ENCODE results near the gene SND1.
A peak's percentile ranks its signal among the peaks of the same experiment; 100 is the strongest.

SND1 gene

DNA sequence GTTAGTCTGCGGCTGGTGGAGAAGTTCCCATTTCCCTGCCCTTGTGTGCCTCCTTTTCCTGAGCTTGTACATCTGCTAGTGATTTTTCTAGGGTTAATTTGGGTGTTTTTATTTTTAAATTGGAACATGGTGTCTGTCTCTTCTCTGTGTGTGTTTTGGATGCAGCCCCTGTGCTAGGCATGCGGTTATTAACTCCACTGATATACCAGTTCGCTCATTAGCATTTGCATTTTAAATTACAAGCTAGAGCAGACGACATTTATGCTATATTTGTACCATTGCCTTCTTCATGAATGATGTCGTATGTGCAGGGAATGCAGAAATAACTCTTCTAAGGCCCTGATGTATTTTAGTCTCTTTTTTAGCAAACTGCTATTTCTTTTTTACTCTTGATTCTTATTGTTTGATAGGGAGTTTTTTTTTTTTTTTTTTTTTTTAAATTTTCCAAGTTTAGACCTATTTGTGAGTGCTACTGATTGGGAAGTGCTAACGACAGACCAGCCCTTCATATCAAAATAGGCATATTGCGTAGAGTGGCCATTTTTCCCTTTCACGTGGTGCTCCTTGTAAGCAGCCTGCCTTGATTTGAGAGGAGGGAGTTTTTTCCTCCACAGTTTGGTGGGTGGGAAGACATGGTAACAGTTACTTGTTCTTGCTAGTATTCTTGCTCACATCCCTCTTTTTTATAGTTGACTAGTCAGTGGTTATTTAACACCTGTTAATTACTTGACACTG, 289.6 kb downstream of the SND1 start:
- in situ Hi-C loops (cut with HindIII; ENCODE audit: low sequenced_read_pairs): no loop called here
- no peak overlapping the region for H3K4me3 ChIP-seq (ENCODE audit: low read depth, low read length)
- TF ChIP-seq, protein P1, sequence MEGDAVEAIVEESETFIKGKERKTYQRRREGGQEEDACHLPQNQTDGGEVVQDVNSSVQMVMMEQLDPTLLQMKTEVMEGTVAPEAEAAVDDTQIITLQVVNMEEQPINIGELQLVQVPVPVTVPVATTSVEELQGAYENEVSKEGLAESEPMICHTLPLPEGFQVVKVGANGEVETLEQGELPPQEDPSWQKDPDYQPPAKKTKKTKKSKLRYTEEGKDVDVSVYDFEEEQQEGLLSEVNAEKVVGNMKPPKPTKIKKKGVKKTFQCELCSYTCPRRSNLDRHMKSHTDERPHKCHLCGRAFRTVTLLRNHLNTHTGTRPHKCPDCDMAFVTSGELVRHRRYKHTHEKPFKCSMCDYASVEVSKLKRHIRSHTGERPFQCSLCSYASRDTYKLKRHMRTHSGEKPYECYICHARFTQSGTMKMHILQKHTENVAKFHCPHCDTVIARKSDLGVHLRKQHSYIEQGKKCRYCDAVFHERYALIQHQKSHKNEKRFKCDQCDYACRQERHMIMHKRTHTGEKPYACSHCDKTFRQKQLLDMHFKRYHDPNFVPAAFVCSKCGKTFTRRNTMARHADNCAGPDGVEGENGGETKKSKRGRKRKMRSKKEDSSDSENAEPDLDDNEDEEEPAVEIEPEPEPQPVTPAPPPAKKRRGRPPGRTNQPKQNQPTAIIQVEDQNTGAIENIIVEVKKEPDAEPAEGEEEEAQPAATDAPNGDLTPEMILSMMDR (IDR thresholded peaks at IDR 0.05; ENCODE audit: low read depth, low read length, missing control alignments): no peak
- no peak for DNase-seq (ENCODE audit: low read depth)

DNA sequence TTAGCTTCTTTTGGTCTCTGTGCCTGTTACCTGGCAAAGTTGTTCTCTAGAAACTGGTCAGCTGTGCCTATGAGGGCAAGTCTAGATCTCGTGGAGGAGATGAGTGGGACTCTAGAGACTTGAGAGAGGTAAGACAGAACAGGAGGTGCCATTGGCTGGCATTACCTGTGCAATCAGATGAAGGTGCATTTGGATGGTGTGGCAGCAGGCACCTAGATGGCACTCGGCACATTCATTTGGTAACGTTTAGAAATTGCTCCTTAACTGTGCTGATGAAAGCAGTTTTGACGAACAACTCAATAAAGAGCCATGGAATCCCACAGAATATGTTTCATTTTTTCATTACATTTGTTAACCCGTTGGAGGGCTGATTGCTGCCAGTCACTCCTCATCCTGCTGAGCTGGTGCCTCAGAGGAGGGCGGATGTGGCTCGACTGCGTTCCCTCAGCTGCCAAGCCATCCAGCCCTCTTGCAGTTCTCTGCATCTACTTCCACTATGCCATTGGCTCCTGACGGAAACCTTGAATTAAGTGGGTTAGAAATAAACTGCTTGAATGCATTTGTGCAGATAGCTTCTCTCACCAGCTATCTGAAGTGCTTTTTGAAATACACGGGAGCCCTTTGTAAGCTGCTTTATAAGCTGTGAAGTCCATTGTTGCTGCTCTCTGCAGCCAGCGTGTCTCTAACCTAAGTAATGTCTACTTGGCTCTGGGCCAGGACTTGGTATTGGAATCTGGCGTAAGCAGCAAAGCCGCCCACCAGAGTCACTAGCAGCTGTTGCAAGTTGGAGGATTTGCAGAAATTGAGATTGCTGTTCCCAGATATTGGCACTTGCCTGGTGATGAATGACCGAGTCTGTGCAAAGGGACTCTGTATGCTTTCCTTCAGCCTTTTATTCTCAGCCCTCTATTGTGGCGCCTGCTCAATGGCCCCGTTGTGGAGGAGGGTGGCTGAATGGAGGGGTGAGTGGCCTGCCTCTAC, 291.8 kb downstream of the SND1 start:
- DNase-seq (ENCODE audit: low read depth): peak; percentile 76
- in situ Hi-C loops (cut with HindIII; ENCODE audit: low sequenced_read_pairs): no loop called here
- H3K4me3 ChIP-seq (ENCODE audit: low read depth, low read length): no peak overlapping the region
- TF ChIP-seq, protein P1 (IDR thresholded peaks at IDR 0.05; ENCODE audit: low read depth, low read length, missing control alignments): no peak

DNA sequence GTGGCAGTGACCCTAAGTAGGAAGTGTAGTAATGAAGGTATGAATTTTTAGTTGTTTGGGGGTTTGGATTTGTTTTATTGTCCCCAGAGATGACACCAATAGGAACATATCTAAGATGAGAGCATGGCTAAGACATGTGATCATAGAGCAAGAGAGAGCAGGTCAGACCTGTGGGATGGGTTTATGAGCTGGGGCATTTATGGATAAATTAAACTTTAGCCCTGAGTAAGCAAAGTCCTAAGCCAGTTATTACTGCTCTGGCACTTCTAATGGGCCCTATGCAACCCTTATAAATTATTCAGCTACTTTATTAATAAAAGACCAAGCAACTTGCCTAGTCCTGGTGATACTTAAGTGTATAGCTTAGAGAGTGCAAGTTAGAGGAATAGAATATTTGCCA, 294.1 kb downstream of the SND1 start:
- TF ChIP-seq, protein P1 (IDR thresholded peaks at IDR 0.05; ENCODE audit: low read depth, low read length, missing control alignments): no peak
- in situ Hi-C loops (cut with HindIII; ENCODE audit: low sequenced_read_pairs): no loop called here
- no peak overlapping the region for H3K4me3 ChIP-seq (ENCODE audit: low read depth, low read length)
- DNase-seq (ENCODE audit: low read depth): no peak

DNA sequence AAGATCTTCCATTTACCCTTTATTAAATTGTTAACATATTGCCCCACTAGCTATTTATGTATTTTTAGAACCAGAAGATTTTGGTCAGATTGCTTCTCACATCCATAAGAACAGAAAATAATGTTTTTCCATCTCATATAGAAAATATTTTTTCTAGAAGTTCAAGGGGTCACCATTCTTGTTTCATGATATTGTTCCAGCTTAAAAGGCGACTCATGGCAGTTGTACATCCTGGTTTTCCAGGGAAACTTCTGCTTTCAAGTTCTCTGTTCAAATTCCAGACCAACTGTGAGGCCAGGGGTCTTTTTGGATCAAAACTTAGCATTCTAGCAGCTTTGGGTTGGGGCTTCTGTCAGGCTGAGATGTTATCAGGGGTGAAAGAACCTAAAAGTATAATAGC, 294.9 kb downstream of the SND1 start:
- in situ Hi-C loops (cut with HindIII; ENCODE audit: low sequenced_read_pairs): no loop called here
- DNase-seq (ENCODE audit: low read depth): no peak
- H3K4me3 ChIP-seq (ENCODE audit: low read depth, low read length): no peak overlapping the region
- TF ChIP-seq, protein P1 (IDR thresholded peaks at IDR 0.05; ENCODE audit: low read depth, low read length, missing control alignments): no peak

DNA sequence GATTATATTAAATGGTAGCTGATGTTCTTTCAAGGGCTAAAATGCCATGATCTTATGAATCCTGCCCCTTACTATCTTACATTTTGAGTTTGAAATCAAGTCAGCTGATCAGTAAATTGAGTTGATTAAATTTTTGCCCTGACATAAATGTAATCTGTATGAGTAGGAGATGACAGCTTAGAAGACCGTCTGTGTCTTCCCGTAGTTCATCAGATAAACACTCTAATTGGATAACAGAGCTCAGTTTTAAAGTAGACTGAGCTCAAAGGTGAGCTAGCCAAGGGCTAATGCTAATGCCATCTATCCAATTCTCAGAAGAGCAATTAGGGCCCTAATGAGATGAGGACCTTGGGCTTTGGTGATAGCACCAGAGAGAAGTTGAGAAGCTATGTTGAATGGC, 296.3 kb downstream of the SND1 start:
- in situ Hi-C loops (cut with HindIII; ENCODE audit: low sequenced_read_pairs): no loop called here
- no peak for DNase-seq (ENCODE audit: low read depth)
- TF ChIP-seq, protein P1 (IDR thresholded peaks at IDR 0.05; ENCODE audit: low read depth, low read length, missing control alignments): no peak
- no peak overlapping the region for H3K4me3 ChIP-seq (ENCODE audit: low read depth, low read length)

DNA sequence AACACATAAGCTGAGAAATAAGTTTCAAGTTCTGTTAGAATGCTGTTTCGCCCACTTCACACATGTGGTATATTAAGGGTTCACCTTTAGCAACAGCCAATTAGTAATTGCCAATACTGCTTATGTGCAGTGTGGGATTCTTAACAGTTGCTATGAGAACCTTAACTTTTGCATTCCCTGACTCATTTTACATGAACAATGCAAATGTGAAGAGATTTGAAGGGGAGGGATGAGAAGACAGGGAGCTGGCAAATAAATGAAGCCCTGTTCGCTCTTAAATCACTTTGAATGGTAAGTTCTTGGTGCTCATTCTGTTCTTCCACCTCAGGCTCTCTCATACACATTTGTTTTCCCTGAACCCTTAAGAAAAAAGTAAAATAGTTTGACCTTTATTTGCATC, 296.9 kb downstream of the SND1 start:
- H3K4me3 ChIP-seq (ENCODE audit: low read depth, low read length): no peak overlapping the region
- no peak for DNase-seq (ENCODE audit: low read depth)
- in situ Hi-C loops (cut with HindIII; ENCODE audit: low sequenced_read_pairs): no loop called here
- TF ChIP-seq, protein P1 (IDR thresholded peaks at IDR 0.05; ENCODE audit: low read depth, low read length, missing control alignments): no peak

Measured in astrocyte of the cerebellum (primary cell).